ENCODE data around the gene SBK2.

SBK2 gene

GRCh38 chr19:55554302-55554701, 17.4 kb upstream of the SBK2 start:
- DNase-seq (ENCODE audit: low spot score): no peak

GRCh38 chr19:55553217-55554182, 16.6 kb upstream of the SBK2 start:
- peak; percentile 39 for DNase-seq (ENCODE audit: low spot score)

- DNase-seq (ENCODE audit: low spot score): peak; percentile 80
Observed at GRCh38 chr19:55552620-55553019, 15.7 kb upstream of the SBK2 start.

GRCh38 chr19:55552206-55552605, 15.3 kb upstream of the SBK2 start:
- no peak for DNase-seq (ENCODE audit: low spot score)

- no peak for DNase-seq (ENCODE audit: low spot score)
Observed at GRCh38 chr19:55550321-55550650, 13.4 kb upstream of the SBK2 start.

- peak; percentile 69 for DNase-seq (ENCODE audit: low spot score)
Observed at GRCh38 chr19:55549500-55550320, 12.8 kb upstream of the SBK2 start.

GRCh38 chr19:55546822-55547614, 10.1 kb upstream of the SBK2 start:
- no peak for DNase-seq (ENCODE audit: low spot score)

GRCh38 chr19:55546011-55546410, 9.1 kb upstream of the SBK2 start:
- DNase-seq (ENCODE audit: low spot score): no peak

GRCh38 chr19:55545443-55545842, 8.5 kb upstream of the SBK2 start, which contains the start of gene SBK3:
TSS of gene SBK3 (minus strand) at chr19:55545543. CDS start at chr19:55545543, 0 bp downstream.
- no peak for DNase-seq (ENCODE audit: low spot score)

GRCh38 chr19:55544776-55545439, 8.0 kb upstream of the SBK2 start:
- no peak for DNase-seq (ENCODE audit: low spot score)

- no peak for DNase-seq (ENCODE audit: low spot score)
Observed at GRCh38 chr19:55544014-55544413, 7.1 kb upstream of the SBK2 start.

GRCh38 chr19:55543567-55543966, 6.6 kb upstream of the SBK2 start:
- no peak for DNase-seq (ENCODE audit: low spot score)

- DNase-seq (ENCODE audit: low spot score): no peak
Observed at GRCh38 chr19:55542292-55542855, 5.4 kb upstream of the SBK2 start.

GRCh38 chr19:55541091-55541490, 4.2 kb upstream of the SBK2 start:
- DNase-seq (ENCODE audit: low spot score): no peak

GRCh38 chr19:55540619-55541018, 3.7 kb upstream of the SBK2 start:
- no peak for DNase-seq (ENCODE audit: low spot score)

GRCh38 chr19:55539090-55539984, 2.4 kb upstream of the SBK2 start:
- DNase-seq (ENCODE audit: low spot score): no peak

- DNase-seq (ENCODE audit: low spot score): no peak
Observed at GRCh38 chr19:55538132-55538531, 1.2 kb upstream of the SBK2 start.

GRCh38 chr19:55537741-55538111, 793 bp upstream of the SBK2 start:
- no peak for DNase-seq (ENCODE audit: low spot score)

GRCh38 chr19:55536366-55536765, 567 bp downstream of the SBK2 start:
- no peak for DNase-seq (ENCODE audit: low spot score)

- no peak for DNase-seq (ENCODE audit: low spot score)
Observed at GRCh38 chr19:55535965-55536350, 975 bp downstream of the SBK2 start.

All from SW480 (cell line).